Gastroesophageal sphincter (tissue), 4 donors: ENCODE results near the gene HEMK1. TPM values are rescaled to one million over a fixed set of nuclear protein-coding genes. Genes with fewer than 3 reads are reported as not detected.

Experiments
- ATAC-seq: fragments of 150-250 bp; one replicate; pipeline ENCODE4 v1.9.1; 2016; ENCODE audit warnings: mild to moderate bottlenecking, moderate library complexity
- H3K27ac ChIP-seq, 4 donors: fragments of 200-600 bp; sonication (generic) in 3 of 4; 1 replicate in 3 of 4; 2 replicates in 1 of 4; pipeline ENCODE4 v1.5.1; 2016 to 2019
- H3K27me3 ChIP-seq: fragments of 200-600 bp; sonication (generic); one replicate; pipeline ENCODE4 v1.5.1; 2019
- H3K36me3 ChIP-seq, 2 donors: fragments of 200-600 bp; sonication (generic); one replicate each; pipeline ENCODE4 v1.5.1; 2019; ENCODE audit warnings: control low read depth in 1 of 2
- H3K4me1 ChIP-seq, 3 donors: fragments of 200-600 bp; sonication (generic); 1 replicate in 2 of 3; 2 replicates in 1 of 3; pipeline ENCODE4 v1.5.1; 2016 to 2019; ENCODE audit warnings: control low read depth in 2 of 3
- H3K4me3 ChIP-seq, 2 donors: fragments of 200-600 bp; sonication (generic); one replicate each; pipeline ENCODE4 v1.5.1; 2019; ENCODE audit warnings: mild to moderate bottlenecking in 1 of 2, moderate library complexity in 1 of 2
- H3K9me3 ChIP-seq, 3 donors: fragments of 200-600 bp; sonication (generic); one replicate each; pipeline ENCODE4 v1.5.1; 2017 to 2019; ENCODE audit warnings: control low read depth in 2 of 3
- EP300 ChIP-seq: sonication (generic); formaldehyde crosslinking; IDR thresholded peaks from one replicate; pipeline ENCODE4 v1.6.1; 2017; ENCODE audit warnings: antibody characterized with exemption, mild to moderate bottlenecking
- POLR2A ChIP-seq, 2 donors: fragments of 450-650 bp; IDR thresholded peaks; one replicate each; pipeline ENCODE4 v1.6.1; 2017; ENCODE audit warnings: antibody characterized with exemption in 2 of 2, mild to moderate bottlenecking in 2 of 2, moderate library complexity in 1 of 2
- POLR2AphosphoS5 ChIP-seq: sonication (generic); formaldehyde crosslinking; IDR thresholded peaks from one replicate; pipeline ENCODE4 v1.6.1; 2017; ENCODE audit warnings: antibody characterized with exemption
- WGBS, 2 donors: methylation state at CpG; one replicate each; pipeline ENCODE4 v1.1.5; 2018; ENCODE audit warnings: low coverage in 1 of 2; 5-methylcytosine and 5-hydroxymethylcytosine counted together
- total RNA-seq, 4 donors: library from RNA; depleted of rRNA; stranded (reverse); fragments of >200 nt; gene quantifications; one replicate each; pipeline ENCODE4 v1.1.0, GENCODE V29; 2016
- TF ChIP-seq, protein P1 (sequence below), 4 experiments: fragments of 200-600 bp in 2 of 4; fragments of 450-650 bp in 2 of 4; sonication (generic) in 1 of 4; IDR thresholded peaks; one replicate each; pipeline ENCODE4 v1.5.1; 2017 to 2019; ENCODE audit warnings: antibody characterized with exemption in 4 of 4, mild to moderate bottlenecking in 2 of 4, moderate library complexity in 2 of 4

Gene HEMK1
- total RNA-seq, 4 donors from 2014 or later, result 6.4 to 11.7 (median 11.4) TPM

DNA sequence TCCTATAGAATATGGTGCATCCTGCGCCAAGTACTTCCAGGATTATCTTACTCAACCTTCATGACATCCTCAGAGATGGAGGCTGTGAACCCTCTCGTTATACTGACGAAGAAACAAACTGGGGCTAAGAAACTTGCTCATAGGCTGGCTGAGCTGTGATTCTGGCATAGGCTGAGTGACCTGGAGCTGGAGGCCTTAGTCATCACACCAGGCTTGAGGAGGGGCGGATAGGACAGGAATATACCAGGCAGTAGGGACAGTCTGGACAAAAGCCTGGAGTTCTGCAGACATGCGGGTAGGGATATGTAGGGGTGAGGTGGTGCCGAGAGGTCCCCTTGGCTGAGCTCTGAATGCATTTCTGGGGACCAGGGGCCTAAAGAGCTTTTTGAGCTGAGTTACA lies 18.1 kb downstream of the HEMK1 start:
- no peak for TF ChIP-seq POLR2AphosphoS5
- TF ChIP-seq EP300, result no peak
- TF ChIP-seq POLR2A (IDR thresholded peaks at IDR 0.05), result no peak
- TF ChIP-seq, protein P1, sequence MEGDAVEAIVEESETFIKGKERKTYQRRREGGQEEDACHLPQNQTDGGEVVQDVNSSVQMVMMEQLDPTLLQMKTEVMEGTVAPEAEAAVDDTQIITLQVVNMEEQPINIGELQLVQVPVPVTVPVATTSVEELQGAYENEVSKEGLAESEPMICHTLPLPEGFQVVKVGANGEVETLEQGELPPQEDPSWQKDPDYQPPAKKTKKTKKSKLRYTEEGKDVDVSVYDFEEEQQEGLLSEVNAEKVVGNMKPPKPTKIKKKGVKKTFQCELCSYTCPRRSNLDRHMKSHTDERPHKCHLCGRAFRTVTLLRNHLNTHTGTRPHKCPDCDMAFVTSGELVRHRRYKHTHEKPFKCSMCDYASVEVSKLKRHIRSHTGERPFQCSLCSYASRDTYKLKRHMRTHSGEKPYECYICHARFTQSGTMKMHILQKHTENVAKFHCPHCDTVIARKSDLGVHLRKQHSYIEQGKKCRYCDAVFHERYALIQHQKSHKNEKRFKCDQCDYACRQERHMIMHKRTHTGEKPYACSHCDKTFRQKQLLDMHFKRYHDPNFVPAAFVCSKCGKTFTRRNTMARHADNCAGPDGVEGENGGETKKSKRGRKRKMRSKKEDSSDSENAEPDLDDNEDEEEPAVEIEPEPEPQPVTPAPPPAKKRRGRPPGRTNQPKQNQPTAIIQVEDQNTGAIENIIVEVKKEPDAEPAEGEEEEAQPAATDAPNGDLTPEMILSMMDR (IDR thresholded peaks at IDR 0.05), result no peak
- no peak overlapping the region for H3K27ac ChIP-seq
- no peaks in the 10 kb centered on the region for H3K9me3 ChIP-seq
- WGBS, 2 donors, result 94% methylated on average over 2 of the region's 6 CpGs; no CpG with 5 or more reads in 1 of the 2 donors
- H3K36me3 ChIP-seq, result peaks cover 0 to 20% of the 10 kb centered on the region in 2 donors
- peaks cover 0 to 36% (median 10%) of the 10 kb centered on the region in 3 donors for H3K4me1 ChIP-seq
- no peak for ATAC-seq
- no peak overlapping the region for H3K4me3 ChIP-seq
- no peaks in the 10 kb centered on the region for H3K27me3 ChIP-seq

DNA sequence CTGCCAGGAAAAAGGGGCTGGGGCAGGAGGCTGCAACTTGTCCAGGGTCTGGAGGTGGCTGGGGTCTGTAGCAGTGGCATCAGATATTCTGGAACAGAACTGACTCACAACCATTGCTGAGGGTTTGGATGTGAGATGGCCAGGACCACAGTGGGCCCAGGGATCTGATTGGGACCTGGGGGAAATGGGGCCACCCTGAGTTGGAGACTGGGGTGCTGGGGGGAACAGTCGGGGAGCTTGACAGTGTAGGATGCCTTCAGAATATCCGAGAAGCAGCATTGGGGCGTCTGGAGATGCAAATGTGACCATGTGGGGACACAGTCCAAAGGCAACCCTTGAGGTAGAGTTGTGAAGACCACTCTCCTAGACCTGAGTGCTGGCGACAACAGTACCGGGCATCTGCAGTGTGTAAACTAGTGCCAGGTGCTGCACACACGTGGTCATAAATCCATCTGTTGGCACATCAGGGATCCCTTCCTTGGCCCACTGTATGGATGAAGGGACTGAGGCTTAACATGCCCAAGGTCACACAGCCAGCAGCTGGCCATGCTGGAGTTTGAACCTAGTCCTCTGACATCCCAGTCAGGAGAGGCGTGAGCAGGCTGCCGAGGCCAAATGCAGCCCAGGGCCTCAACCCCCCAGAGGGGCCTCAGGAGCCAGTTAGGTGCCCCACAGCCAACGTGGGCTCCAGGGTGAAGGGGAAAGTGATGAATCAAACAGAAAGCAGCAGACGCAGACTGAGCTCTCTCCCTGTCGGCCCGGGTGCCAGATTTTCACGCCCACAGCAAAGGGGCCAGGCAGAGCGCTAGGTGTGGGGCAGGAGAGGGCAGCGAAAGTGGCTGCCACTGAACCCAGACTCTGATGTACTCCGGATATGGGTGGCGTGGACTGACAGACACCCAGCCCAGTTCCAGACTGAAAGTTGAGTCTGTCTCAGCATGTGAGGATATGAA lies 18.8 kb downstream of the HEMK1 start:
- peaks cover 0 to 43% (median 15%) of the 10 kb centered on the region in 3 donors for H3K4me1 ChIP-seq
- H3K36me3 ChIP-seq, result peaks cover 0 to 13% of the 10 kb centered on the region in 2 donors
- no peaks in the 10 kb centered on the region for H3K27me3 ChIP-seq
- H3K4me3 ChIP-seq, result no peak overlapping the region
- no peaks in the 10 kb centered on the region for H3K9me3 ChIP-seq
- 53 to 74% methylated on average over 4 to 6 of the region's 17 CpGs for WGBS, 2 donors
- TF ChIP-seq POLR2AphosphoS5 (no peak), EP300 (no peak), POLR2A (IDR thresholded peaks at IDR 0.05) (no peak)
- TF ChIP-seq, protein P1 (IDR thresholded peaks at IDR 0.05), result no peak
- H3K27ac ChIP-seq, result no peak overlapping the region
- ATAC-seq, result no peak

DNA sequence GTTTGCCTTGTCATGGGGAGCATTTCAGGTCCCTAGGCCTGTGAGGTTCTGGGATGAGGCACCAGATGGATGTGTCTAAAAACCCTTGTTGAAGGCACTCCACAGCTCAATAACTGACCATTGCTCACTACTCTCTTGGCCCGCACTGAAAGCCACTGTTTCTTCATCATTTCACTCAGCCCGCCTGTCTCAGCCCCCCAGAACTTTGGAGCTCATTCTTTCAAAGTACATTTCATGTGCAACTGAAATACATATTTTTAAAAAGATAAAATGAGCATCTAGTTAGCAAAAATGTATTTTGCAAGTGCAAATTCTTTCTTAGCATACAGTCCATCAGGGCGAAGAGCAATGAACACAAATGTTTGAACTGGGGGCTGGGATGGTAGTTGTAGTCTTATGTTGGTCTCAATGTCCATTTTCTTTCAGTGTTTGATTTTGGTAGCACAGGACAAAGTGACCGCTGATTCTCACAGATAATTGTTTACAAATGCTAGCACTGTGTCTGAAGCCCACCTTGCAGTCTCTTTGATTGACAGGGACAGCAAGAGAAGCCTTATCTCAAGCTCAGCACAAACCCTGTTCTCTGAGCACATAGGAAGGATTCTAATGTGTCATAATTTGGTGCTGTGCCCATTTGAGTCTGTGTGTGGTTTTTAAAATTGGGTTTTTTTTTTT lies 19.6 kb downstream of the HEMK1 start:
- Histone ChIP-seq H3K4me1 (peaks cover 0 to 42% (median 15%) of the 10 kb centered on the region in 3 donors), H3K36me3 (peaks cover 0 to 5% of the 10 kb centered on the region in 2 donors), H3K9me3 (no peaks in the 10 kb centered on the region), H3K4me3 (no peak overlapping the region), H3K27me3 (no peaks in the 10 kb centered on the region), H3K27ac (no peak overlapping the region)
- 74 to 88% methylated on average over 4 of the region's 4 CpGs for WGBS, 2 donors
- ATAC-seq, result no peak
- TF ChIP-seq EP300 (no peak), POLR2AphosphoS5 (no peak), POLR2A (IDR thresholded peaks at IDR 0.05) (no peak)
- TF ChIP-seq, protein P1 (IDR thresholded peaks at IDR 0.05), result no peak

DNA sequence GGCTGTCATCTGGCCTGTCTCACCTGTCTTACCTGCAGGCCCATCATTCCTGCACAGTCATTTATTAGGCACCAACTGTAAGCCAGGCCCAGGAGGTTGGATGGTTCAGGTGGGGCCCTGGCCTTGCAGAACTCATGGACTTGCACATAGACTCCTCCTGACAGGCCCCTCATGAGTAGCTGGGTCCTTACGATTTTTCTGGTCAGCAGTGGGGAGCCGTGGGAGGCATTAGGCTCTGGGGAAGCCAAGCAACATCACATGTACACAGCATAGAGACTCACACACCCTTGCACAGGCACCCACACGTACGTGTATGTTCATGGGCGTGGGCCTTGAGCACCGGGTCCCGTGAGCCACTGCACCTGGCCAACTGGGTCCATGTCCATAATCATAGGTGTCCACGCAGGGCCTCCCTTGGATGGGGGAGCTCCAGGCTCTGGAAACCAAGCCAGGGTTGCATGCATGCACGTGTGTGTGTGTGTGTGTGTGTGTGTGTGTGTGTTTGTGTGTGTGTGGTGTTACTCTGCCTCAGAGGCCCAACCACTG lies 21.9 kb downstream of the HEMK1 start:
- Histone ChIP-seq H3K9me3 (no peaks in the 10 kb centered on the region), H3K27me3 (no peaks in the 10 kb centered on the region), H3K4me3 (no peak overlapping the region), H3K4me1 (peaks cover 0 to 41% (median 15%) of the 10 kb centered on the region in 3 donors), H3K36me3 (no peaks in the 10 kb centered on the region), H3K27ac (peak overlapping the region in 1 of 4 donors; percentile 71)
- no CpG with 5 or more reads among the region's 9 CpGs for WGBS, 2 donors
- ATAC-seq, result no peak
- TF ChIP-seq, protein P1 (IDR thresholded peaks at IDR 0.05), result no peak
- TF ChIP-seq POLR2A (IDR thresholded peaks at IDR 0.05) (no peak), POLR2AphosphoS5 (no peak), EP300 (no peak)
